Left hindlimb (tissue), 1 donor: ENCODE results near the gene ACAT1.
A peak's percentile ranks its signal among the peaks of the same experiment; 100 is the strongest.
"Not testable (repeated sequence)": the region's sequence is repeated elsewhere in the genome, so short reads cannot be mapped to it uniquely, and the experiment has no call there.

Experiments
- DNase-seq: peaks from one replicate; pipeline ENCODE4 v3.0.0-alpha.2; 2018

The ACAT1 gene

GRCh38 chr11:108121274-108122155, at the start of gene ACAT1:
Gene ACAT1, plus strand, starts transcription at chr11:108121567. Its CDS starts 40 bp downstream, at chr11:108121607.
- peak; percentile 96 for DNase-seq

GRCh38 chr11:108084811-108085210, 36.6 kb upstream of the ACAT1 start:
- DNase-seq, result no peak

GRCh38 chr11:108085672-108086071, 35.7 kb upstream of the ACAT1 start:
- no peak for DNase-seq

- no peak for DNase-seq
Observed at GRCh38 chr11:108092134-108092533, 29.2 kb upstream of the ACAT1 start.

- DNase-seq, result no peak
Observed at GRCh38 chr11:108093128-108093904, 28.1 kb upstream of the ACAT1 start.

GRCh38 chr11:108097179-108097578, 24.2 kb upstream of the ACAT1 start:
- no peak for DNase-seq

- no peak for DNase-seq
Observed at GRCh38 chr11:108101090-108101775, 20.1 kb upstream of the ACAT1 start.

GRCh38 chr11:108111126-108111525, 10.2 kb upstream of the ACAT1 start:
- no peak for DNase-seq

GRCh38 chr11:108112057-108112456, 9.3 kb upstream of the ACAT1 start:
- DNase-seq, result no peak

- DNase-seq, result peak; percentile 81
Observed at GRCh38 chr11:108115500-108116140, 5.7 kb upstream of the ACAT1 start.

- no peak for DNase-seq
Observed at GRCh38 chr11:108117746-108118371, 3.5 kb upstream of the ACAT1 start.

- DNase-seq, result not testable (repeated sequence)
Observed at GRCh38 chr11:108120936-108121273, 462 bp upstream of the ACAT1 start.

- no peak for DNase-seq
Observed at GRCh38 chr11:108122166-108122628, 830 bp downstream of the ACAT1 start.

- DNase-seq, result no peak
Observed at GRCh38 chr11:108125096-108125495, 3.7 kb downstream of the ACAT1 start.

GRCh38 chr11:108128772-108129171, 7.4 kb downstream of the ACAT1 start:
- DNase-seq, result no peak

- no peak for DNase-seq
Observed at GRCh38 chr11:108131993-108132392, 10.6 kb downstream of the ACAT1 start.

- not testable (repeated sequence) for DNase-seq
Observed at GRCh38 chr11:108132993-108133538, 11.7 kb downstream of the ACAT1 start.

- DNase-seq, result no peak
Observed at GRCh38 chr11:108135845-108136544, 14.6 kb downstream of the ACAT1 start.

- DNase-seq, result no peak
Observed at GRCh38 chr11:108137212-108137611, 15.8 kb downstream of the ACAT1 start.

- DNase-seq, result no peak
Observed at GRCh38 chr11:108142304-108142703, 20.9 kb downstream of the ACAT1 start.

GRCh38 chr11:108144615-108145014, 23.2 kb downstream of the ACAT1 start:
- no peak for DNase-seq
